Ishikawa (cell line): ENCODE data around the gene CPVL.

ENCODE experiments used
- CEBPB ChIP-seq: IDR thresholded peaks from 2 replicates; pipeline ENCODE4 v1.6.1; 2012
- CREB1 ChIP-seq: IDR thresholded peaks from 2 replicates; pipeline ENCODE4 v1.6.1; 2012; ENCODE audit warnings: low read depth
- EGR1 ChIP-seq: IDR thresholded peaks from 2 replicates; pipeline ENCODE4 v1.6.1; 2012
- EP300 ChIP-seq: IDR thresholded peaks from 2 replicates; pipeline ENCODE4 v1.6.1; 2012; ENCODE audit warnings: borderline replicate concordance
- FOXM1 ChIP-seq: IDR thresholded peaks from 2 replicates; pipeline ENCODE4 v1.6.1; 2012; ENCODE audit warnings: low read depth, borderline replicate concordance
- MAX ChIP-seq: IDR thresholded peaks from 2 replicates; pipeline ENCODE4 v1.6.1; 2012
- NFIC ChIP-seq: IDR thresholded peaks from 2 replicates; pipeline ENCODE4 v1.6.1; 2012
- RAD21 ChIP-seq: IDR thresholded peaks from 2 replicates; pipeline ENCODE4 v1.6.1; 2012; ENCODE audit warnings: low read depth
- REST ChIP-seq: IDR thresholded peaks from 2 replicates; pipeline ENCODE4 v1.6.1; 2012; ENCODE audit warnings: low read depth, mild to moderate bottlenecking
- TAF1 ChIP-seq: IDR thresholded peaks from 2 replicates; pipeline ENCODE4 v1.6.1; 2012; ENCODE audit warnings: low read depth, mild to moderate bottlenecking
- TCF12 ChIP-seq: IDR thresholded peaks from 2 replicates; pipeline ENCODE4 v1.6.1; 2012; ENCODE audit warnings: low read depth
- TEAD4 ChIP-seq: IDR thresholded peaks from 2 replicates; pipeline ENCODE4 v1.6.1; 2012
- USF1 ChIP-seq: IDR thresholded peaks from 2 replicates; pipeline ENCODE4 v1.6.1; 2012
- YY1 ChIP-seq: IDR thresholded peaks from 2 replicates; pipeline ENCODE4 v1.6.1; 2012; ENCODE audit warnings: low read depth
- ZBTB7A ChIP-seq: IDR thresholded peaks from 2 replicates; pipeline ENCODE4 v1.6.1; 2012; ENCODE audit warnings: low read depth

Gene CPVL

GRCh38 chr7:29033584-29033983 is 112.8 kb downstream of the CPVL start:
- TF ChIP-seq TCF12 (no peak), MAX (no peak), ZBTB7A (no peak), TAF1 (no peak), TEAD4 (no peak), NFIC (no peak), EP300 (no peak), CEBPB (no peak), FOXM1 (no peak), RAD21 (no peak), EGR1 (no peak), CREB1 (no peak), YY1 (no peak)

GRCh38 chr7:29032146-29032545 is 114.2 kb downstream of the CPVL start:
- TF ChIP-seq TAF1: no peak
- no peak for TF ChIP-seq EGR1
- TF ChIP-seq MAX: no peak
- TF ChIP-seq YY1: no peak
- no peak for TF ChIP-seq USF1
- no peak for TF ChIP-seq REST
- no peak for TF ChIP-seq TEAD4
- no peak for TF ChIP-seq NFIC
- TF ChIP-seq EP300: no peak

- TF ChIP-seq YY1: no peak
- no peak for TF ChIP-seq EP300
- TF ChIP-seq CEBPB: no peak
- no peak for TF ChIP-seq FOXM1
- no peak for TF ChIP-seq RAD21
- TF ChIP-seq MAX: no peak
These were observed 115.5 kb downstream of the CPVL start for GRCh38 chr7:29030781-29031275.

- TF ChIP-seq NFIC: no peak
- no peak for TF ChIP-seq YY1
- no peak for TF ChIP-seq TAF1
- TF ChIP-seq ZBTB7A: no peak
- TF ChIP-seq USF1: no peak
- no peak for TF ChIP-seq CREB1
- TF ChIP-seq RAD21: no peak
- no peak for TF ChIP-seq EGR1
- no peak for TF ChIP-seq MAX
- TF ChIP-seq CEBPB: no peak
- TF ChIP-seq EP300: no peak
- no peak for TF ChIP-seq FOXM1
- TF ChIP-seq TCF12: no peak
- no peak for TF ChIP-seq TEAD4
- TF ChIP-seq REST: no peak
These were observed 123.9 kb downstream of the CPVL start for GRCh38 chr7:29022291-29022988.

- TF ChIP-seq TCF12 (no peak), REST (no peak), CREB1 (no peak), EGR1 (no peak), TEAD4 (no peak), EP300 (no peak), NFIC (no peak), YY1 (no peak), MAX (no peak), CEBPB (no peak), RAD21 (no peak), FOXM1 (no peak)
These were observed 126.4 kb downstream of the CPVL start for GRCh38 chr7:29019896-29020295.
